Endothelial cell of umbilical vein (primary cell): ENCODE measurements around the gene IKZF3. TPM values are rescaled to one million over a fixed set of nuclear protein-coding genes. Genes with fewer than 3 reads are reported as not detected.

ENCODE experiments used
- BruUV-seq: library from RNA; stranded (reverse); fragments of 400-500 nt; replicated peaks from 2 replicates; lab custom pipeline; 2021; lab: Mats Ljungman, UMichigan
- CTCF ChIA-PET: fragments of 300-600, 350-600 bp; sonication (Branson Sonifier 250); formaldehyde crosslinking; loops from one replicate; lab custom pipeline; 2021; ENCODE audit warnings: antibody characterized with exemption, inconsistent platforms; lab: Charles Lee
- POLR2A ChIA-PET: fragments of 300-600, 350-600 bp; sonication (Branson Sonifier 250); formaldehyde crosslinking; loops from one replicate; lab custom pipeline; 2021; ENCODE audit warnings: antibody characterized with exemption, inconsistent platforms; lab: Charles Lee
- DNase-seq: peaks from one replicate; pipeline ENCODE4 v3.0.0-alpha.2; 2011; ENCODE audit warnings: low read depth, low spot score
- FAIRE-seq: peaks from 2 replicates; lab custom pipeline; 2011; peaks lifted over from hg19 to GRCh38; lab: Jason Lieb, UNC
- H2AFZ ChIP-seq: 2 replicates; pipeline ENCODE4 v1.6.0; 2012; ENCODE audit warnings: low read depth, low read length, control low read depth, inconsistent platforms
- H3K27ac ChIP-seq: 2 replicates; pipeline ENCODE4 v1.5.1; 2011; ENCODE audit warnings: low read depth, mild to moderate bottlenecking, control low read depth, low read length, moderate library complexity; ENCODE audit not compliant: insufficient read depth
- H3K27me3 ChIP-seq, 2 experiments: 2 replicates each; pipeline versions ENCODE4 v1.6.0 to v1.6.1; 2011; ENCODE audit warnings: low read length in 2 of 2, mixed read lengths in 1 of 2; ENCODE audit not compliant: control insufficient read depth in 2 of 2, insufficient read depth in 2 of 2
- H3K36me3 ChIP-seq, 2 experiments: 2 replicates in 1 of 2; 3 replicates in 1 of 2; pipeline ENCODE4 v1.5.1; 2011; ENCODE audit warnings: low read length in 2 of 2, mild to moderate bottlenecking in 1 of 2, moderate library complexity in 1 of 2; ENCODE audit not compliant: control insufficient read depth in 2 of 2, insufficient read depth in 2 of 2; ENCODE audit errors: extremely low read depth in 1 of 2
- H3K4me1 ChIP-seq: 3 replicates; pipeline ENCODE4 v1.5.1; 2011; ENCODE audit warnings: mild to moderate bottlenecking, low read length; ENCODE audit not compliant: control insufficient read depth, insufficient read depth; ENCODE audit errors: extremely low read depth
- H3K4me2 ChIP-seq: 2 replicates; pipeline ENCODE4 v1.6.1; 2011; ENCODE audit warnings: low read length, control low read depth, mixed read lengths; ENCODE audit not compliant: insufficient read depth
- H3K4me3 ChIP-seq, 3 experiments: fragments of 200-600 bp in 1 of 3; sonication (generic), shearing (Covaris generic) in 1 of 3; replicated peaks in 1 of 3; 2 replicates each; pipeline ENCODE4 v1.5.1; 2011 to 2016; ENCODE audit warnings: control low read depth in 3 of 3, low read length in 3 of 3, mild to moderate bottlenecking in 2 of 3, inconsistent platforms in 1 of 3, low read depth in 1 of 3, moderate library complexity in 1 of 3; ENCODE audit not compliant: insufficient read depth in 1 of 3
- H3K79me2 ChIP-seq: 2 replicates; pipeline ENCODE4 v1.6.0; 2012; ENCODE audit warnings: low read length, inconsistent platforms; ENCODE audit not compliant: control insufficient read depth, insufficient read depth
- H3K9ac ChIP-seq: replicated peaks from 2 replicates; pipeline ENCODE3; 2011; ENCODE audit warnings: low read length, control low read depth; ENCODE audit not compliant: insufficient read depth; ENCODE audit errors: extremely low read depth
- H3K9me1 ChIP-seq: replicated peaks from 3 replicates; pipeline ENCODE4 v1.6.0; 2011; ENCODE audit warnings: mild to moderate bottlenecking, low read length; ENCODE audit not compliant: control insufficient read depth, insufficient read depth; ENCODE audit errors: extremely low read depth
- H3K9me3 ChIP-seq: replicated peaks from 2 replicates; pipeline ENCODE4 v1.5.1; 2012; ENCODE audit warnings: low read length, inconsistent platforms; ENCODE audit not compliant: control insufficient read depth, insufficient read depth
- H4K20me1 ChIP-seq: replicated peaks from 2 replicates; pipeline ENCODE3; 2011; ENCODE audit warnings: mild to moderate bottlenecking, low read length; ENCODE audit not compliant: control insufficient read depth, insufficient read depth; ENCODE audit errors: extremely low read depth
- CTCF ChIP-seq, 2 donors: IDR thresholded peaks; 1 replicate in 1 of 2; 2 replicates in 1 of 2; pipeline ENCODE4 v1.5.1; 2011; ENCODE audit warnings: low read length in 2 of 2, mild to moderate bottlenecking in 2 of 2, moderate library complexity in 2 of 2, control low read depth in 1 of 2, inconsistent platforms in 1 of 2, low read depth in 1 of 2; ENCODE audit not compliant: insufficient read depth in 1 of 2; ENCODE audit errors: extremely low read depth in 1 of 2
- EZH2 ChIP-seq: IDR thresholded peaks from 2 replicates; pipeline ENCODE4 v1.6.1; 2012; ENCODE audit warnings: borderline replicate concordance, low read depth, mild to moderate bottlenecking, moderate library complexity, low read length, inconsistent platforms; ENCODE audit not compliant: severe bottlenecking
- FOS ChIP-seq: IDR thresholded peaks from 2 replicates; pipeline ENCODE4 v1.6.1; 2011; ENCODE audit warnings: mild to moderate bottlenecking, low read length, moderate library complexity, borderline replicate concordance; ENCODE audit not compliant: insufficient read depth
- GATA2 ChIP-seq: IDR thresholded peaks from 2 replicates; pipeline ENCODE4 v1.7.0; 2011; ENCODE audit warnings: low read depth, mild to moderate bottlenecking, moderate library complexity, mixed read lengths, low read length; ENCODE audit not compliant: insufficient read length, insufficient read depth
- JUN ChIP-seq: IDR thresholded peaks from 2 replicates; pipeline ENCODE4 v1.6.1; 2011; ENCODE audit warnings: borderline replicate concordance, low read depth; ENCODE audit not compliant: insufficient read length, insufficient read depth
- MAX ChIP-seq: IDR thresholded peaks from 2 replicates; pipeline ENCODE4 v1.6.1; 2011; ENCODE audit not compliant: insufficient read depth, insufficient read length
- MYC ChIP-seq: IDR thresholded peaks from one replicate; pipeline ENCODE4 v1.6.1; 2011; ENCODE audit warnings: mild to moderate bottlenecking, low read depth, low read length
- POLR2A ChIP-seq: IDR thresholded peaks from 2 replicates; pipeline ENCODE4 v1.6.1; 2012; ENCODE audit warnings: low read depth, mild to moderate bottlenecking, control low read depth, low read length
- dilution Hi-C: fragments of 300-500 bp; cut with MboI; formaldehyde crosslinking; loops from one replicate; pipeline ENCODE4 v1.15.0; 2019; ENCODE audit warnings: low sequenced_read_pairs; ENCODE audit not compliant: extremely low pct_ligation_motif_present
- intact Hi-C: fragments of 100-400 bp; cut with micrococcal nuclease; formaldehyde crosslinking; loops from one replicate; pipeline ENCODE4 v1.10.0; 2022
- polyA plus RNA-seq, 4 experiments: library from polyadenylated mRNA; depleted of rRNA in 3 of 4; stranded (reverse) in 3 of 4; unstranded in 1 of 4; fragments of >200 nt; gene quantifications; 2 replicates each; pipeline versions ENCODE4 v1.2.1 to v1.2.3, GENCODE V29; 2011 to 2012; ENCODE audit warnings: missing spikeins in 1 of 4
- total RNA-seq: library from RNA; stranded (reverse); gene quantifications from 2 replicates; pipeline ENCODE4 v1.2.3, GENCODE V29; 2021

Gene IKZF3
- total and polyA plus RNA-seq, 2 donors (not counting 3 experiments of a cell fraction or from before 2014, with no cell fraction given), result not detected

GRCh38 chr17:39722104-39722503, 142.0 kb downstream of the IKZF3 start:
- Histone ChIP-seq H3K4me1 (peaks cover 15% of the 10 kb centered on the region), H3K9me1 (no peaks in the 10 kb centered on the region), H4K20me1 (no peaks in the 10 kb centered on the region), H3K9me3 (no peaks in the 10 kb centered on the region), H3K4me2 (no peak overlapping the region), H3K4me3 (no peak overlapping the region), H3K79me2 (no peaks in the 10 kb centered on the region), H3K36me3 (no peaks in the 10 kb centered on the region), H2AFZ (no peak overlapping the region), H3K27ac (no peak overlapping the region), H3K27me3 (no peaks in the 10 kb centered on the region), H3K9ac (no peak overlapping the region)
- dilution Hi-C loops (no loop called here), intact Hi-C loops (no loop called here)
- TF ChIP-seq GATA2, result no peak
- TF ChIP-seq FOS, result no peak
- no peak for TF ChIP-seq EZH2
- no peak for TF ChIP-seq MYC
- no peak for TF ChIP-seq CTCF (IDR thresholded peaks at IDR 0.05; ENCODE audit: extremely low read depth in 1 of 2, insufficient read depth in 1 of 2, low read depth in 1 of 2, low read length in 2 of 2)
- no peak for TF ChIP-seq MAX
- no peak for TF ChIP-seq POLR2A
- TF ChIP-seq JUN, result no peak
- no peak for DNase-seq
- ChIA-PET POLR2A (no interaction called here), CTCF (no interaction called here)
- BruUV-seq, result no TSS peak
- peak; percentile 37 for FAIRE-seq
